Mesenchymal stem cell (in vitro differentiated cells and primary cell): ENCODE measurements around the gene PPP6R1.
"Not testable (repeated sequence)": the region's sequence is repeated elsewhere in the genome, so short reads cannot be mapped to it uniquely, and the experiment has no call there.

ENCODE experiments used
- DNase-seq: peaks from one replicate; pipeline ENCODE4 v3.0.0-alpha.2; 2013
- H2AFZ ChIP-seq: one replicate; pipeline ENCODE4 v1.6.1; 2013; ENCODE audit warnings: low read depth, mild to moderate bottlenecking, control low read depth, inconsistent platforms, low read length, moderate library complexity
- H2AK5ac ChIP-seq: 2 replicates; pipeline ENCODE4 v1.6.1; 2013; ENCODE audit warnings: low read length, moderate library complexity, mild to moderate bottlenecking, inconsistent platforms; ENCODE audit not compliant: severe bottlenecking
- H2BK120ac ChIP-seq: one replicate; pipeline ENCODE4 v1.6.1; 2013; ENCODE audit warnings: low read depth, mild to moderate bottlenecking, inconsistent platforms, low read length, moderate library complexity
- H2BK12ac ChIP-seq, 2 experiments: one replicate each; pipeline ENCODE4 v1.6.1; 2013; ENCODE audit warnings: inconsistent platforms in 2 of 2, low read length in 2 of 2, mild to moderate bottlenecking in 2 of 2, moderate library complexity in 2 of 2, control low read depth in 1 of 2
- H2BK15ac ChIP-seq: one replicate; pipeline ENCODE4 v1.6.1; 2013; ENCODE audit warnings: mild to moderate bottlenecking, low read depth, inconsistent platforms; ENCODE audit not compliant: poor library complexity, severe bottlenecking
- H2BK5ac ChIP-seq: 2 replicates; pipeline ENCODE4 v1.6.1; 2013; ENCODE audit warnings: low read depth, mild to moderate bottlenecking, low read length, control low read depth, inconsistent platforms; ENCODE audit not compliant: poor library complexity, severe bottlenecking
- H3K14ac ChIP-seq, 2 experiments: one replicate each; pipeline ENCODE4 v1.6.1; 2013; ENCODE audit warnings: inconsistent platforms in 2 of 2, low read length in 2 of 2, control low read depth in 1 of 2, mild to moderate bottlenecking in 1 of 2, moderate library complexity in 1 of 2
- H3K18ac ChIP-seq, 2 experiments: one replicate each; pipeline ENCODE4 v1.6.1; 2013; ENCODE audit warnings: inconsistent platforms in 2 of 2, low read length in 2 of 2, control low read depth in 1 of 2, low read depth in 1 of 2, mild to moderate bottlenecking in 1 of 2
- H3K23ac ChIP-seq, 2 experiments: one replicate each; pipeline ENCODE4 v1.6.1; 2013; ENCODE audit warnings: inconsistent platforms in 2 of 2, low read length in 2 of 2, mild to moderate bottlenecking in 2 of 2, moderate library complexity in 2 of 2, control low read depth in 1 of 2
- H3K27ac ChIP-seq: 2 replicates; pipeline ENCODE4 v1.5.1; 2013; ENCODE audit warnings: mild to moderate bottlenecking, moderate library complexity, low read length, control low read depth, inconsistent platforms; ENCODE audit not compliant: poor library complexity, severe bottlenecking
- H3K27me3 ChIP-seq, 2 experiments: 2 replicates each; pipeline versions ENCODE4 v1.6.1 to v1.7.0; 2013; ENCODE audit warnings: low read length in 2 of 2, mild to moderate bottlenecking in 2 of 2, moderate library complexity in 2 of 2, control low read depth in 1 of 2, inconsistent platforms in 1 of 2; ENCODE audit not compliant: control insufficient read depth in 1 of 2, insufficient read depth in 1 of 2
- H3K36me3 ChIP-seq, 2 experiments: 2 replicates each; pipeline versions ENCODE4 v1.6.1 to v1.7.0; 2013; ENCODE audit warnings: low read length in 2 of 2, control low read depth in 1 of 2, inconsistent platforms in 1 of 2, low read depth in 1 of 2, mild to moderate bottlenecking in 1 of 2; ENCODE audit not compliant: insufficient read depth in 2 of 2, control insufficient read depth in 1 of 2
- H3K4ac ChIP-seq, 2 experiments: one replicate each; pipeline ENCODE4 v1.6.1; 2013; ENCODE audit warnings: inconsistent platforms in 2 of 2, low read length in 2 of 2, mild to moderate bottlenecking in 2 of 2, moderate library complexity in 2 of 2, control low read depth in 1 of 2, low read depth in 1 of 2
- H3K4me1 ChIP-seq: 2 replicates; pipeline ENCODE4 v1.6.1; 2013; ENCODE audit warnings: low read depth, low read length, control low read depth; ENCODE audit not compliant: control insufficient read depth, insufficient read depth
- H3K4me2 ChIP-seq: 2 replicates; pipeline ENCODE4 v1.6.1; 2013; ENCODE audit warnings: low read length, mild to moderate bottlenecking, inconsistent platforms; ENCODE audit not compliant: poor library complexity, severe bottlenecking
- H3K4me3 ChIP-seq, 2 experiments: 2 replicates each; pipeline versions ENCODE4 v1.5.1 to v1.7.0; 2013; ENCODE audit warnings: low read length in 2 of 2, mild to moderate bottlenecking in 2 of 2, control low read depth in 1 of 2, low read depth in 1 of 2; ENCODE audit not compliant: insufficient read depth in 1 of 2
- H3K79me1 ChIP-seq: replicated peaks from 2 replicates; pipeline ENCODE4 v1.6.1; 2013; ENCODE audit warnings: mild to moderate bottlenecking, control low read depth, low read length, inconsistent platforms; ENCODE audit not compliant: poor library complexity, severe bottlenecking
- H3K9ac ChIP-seq: 2 replicates; pipeline ENCODE4 v1.7.0; 2013; ENCODE audit warnings: mild to moderate bottlenecking, low read length, moderate library complexity
- H3K9me3 ChIP-seq: 2 replicates; pipeline ENCODE4 v1.7.0; 2013; ENCODE audit warnings: mild to moderate bottlenecking, low read length; ENCODE audit not compliant: control insufficient read depth
- H4K8ac ChIP-seq: one replicate; pipeline ENCODE4 v1.6.1; 2013; ENCODE audit warnings: inconsistent platforms, mild to moderate bottlenecking, low read length, moderate library complexity
- H4K91ac ChIP-seq: one replicate; pipeline ENCODE4 v1.6.1; 2013; ENCODE audit warnings: mild to moderate bottlenecking, low read length, inconsistent platforms
- WGBS: methylation state at CpG from one replicate; pipeline ENCODE4 v1.1.7; 2013; ENCODE audit warnings: mixed read lengths; 5-methylcytosine and 5-hydroxymethylcytosine counted together

The PPP6R1 gene

DNA sequence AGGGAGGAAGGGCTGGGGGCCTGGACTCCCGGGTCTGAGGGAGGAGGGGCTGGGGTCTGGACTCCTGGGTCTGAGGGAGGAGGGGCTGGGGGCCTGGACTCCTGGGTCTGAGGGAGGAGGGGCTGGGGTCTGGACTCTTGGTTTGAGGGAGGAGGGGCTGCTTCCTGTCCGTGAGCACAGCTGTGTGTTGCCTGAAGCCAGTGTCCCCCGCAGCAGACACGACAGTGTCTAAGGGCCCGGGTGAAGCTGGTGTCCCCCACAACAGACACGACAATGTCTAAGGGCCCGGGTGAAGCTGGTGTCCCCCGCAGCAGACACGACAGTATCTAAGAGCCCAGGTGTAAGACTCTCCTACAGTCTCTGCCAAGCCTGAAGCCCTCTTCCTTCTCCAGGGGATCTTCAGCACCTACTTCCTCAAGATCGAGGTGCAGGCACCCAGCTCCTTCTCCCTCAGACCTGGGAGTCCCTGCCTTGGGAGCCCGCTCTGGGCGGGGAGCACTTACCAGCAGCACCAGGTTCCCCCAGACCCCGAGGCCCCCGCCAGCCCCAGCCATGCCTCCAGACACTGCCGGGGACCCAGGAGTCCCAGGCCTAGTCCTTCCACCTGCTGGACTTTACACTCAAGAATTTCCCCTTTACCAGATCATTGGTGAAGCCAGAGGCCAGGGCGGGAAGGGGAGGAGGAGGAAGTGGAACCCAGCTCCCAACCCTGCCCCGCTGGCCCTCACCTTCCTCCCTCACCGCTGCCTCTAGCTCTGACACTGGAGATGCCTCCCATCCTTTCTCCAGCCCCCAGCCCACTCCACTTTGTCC is 49.7 kb downstream of the PPP6R1 start, which contains the start of gene PTPRH:
PTPRH (minus strand) TSS at position 622 of the 813 bp plus-strand sequence; CDS start at position 554, 68 bp downstream.
- H2AFZ ChIP-seq, result no peak within 1 kb of the TSS
- H2BK12ac ChIP-seq, result peak within 1 kb of the TSS in 1 of 2 experiments; percentile 23
- H3K23ac ChIP-seq, result no peak within 1 kb of the TSS
- no peak within 1 kb of the TSS for H3K4me2 ChIP-seq
- H3K27ac ChIP-seq, result no peak within 1 kb of the TSS
- DNase-seq, result no peak
- H2BK5ac ChIP-seq, result no peak within 1 kb of the TSS
- peak within 1 kb of the TSS in 1 of 2 experiments; percentile 21 for H3K18ac ChIP-seq
- H3K4me1 ChIP-seq, result peaks cover 25% of the 10 kb centered on the region
- no peak within 1 kb of the TSS for H3K14ac ChIP-seq
- no peak within 1 kb of the TSS for H3K4ac ChIP-seq
- H3K27me3 ChIP-seq, result peaks cover 0 to 7% of the 10 kb centered on the region in 2 experiments
- H2BK15ac ChIP-seq, result peak within 1 kb of the TSS; percentile 96
- no peak within 1 kb of the TSS for H3K9ac ChIP-seq
- peaks cover 7% of the 10 kb centered on the region for H3K9me3 ChIP-seq
- H2BK120ac ChIP-seq, result no peak within 1 kb of the TSS
- H3K79me1 ChIP-seq, result no peaks in the 10 kb centered on the region
- H4K91ac ChIP-seq, result no peak within 1 kb of the TSS
- no peak within 1 kb of the TSS for H3K4me3 ChIP-seq
- H4K8ac ChIP-seq, result no peak within 1 kb of the TSS
- 65% methylated on average over 12 of the region's 18 CpGs for WGBS
- H3K36me3 ChIP-seq, result peaks cover 0 to 9% of the 10 kb centered on the region in 2 experiments
- H2AK5ac ChIP-seq, result no peak within 1 kb of the TSS

DNA sequence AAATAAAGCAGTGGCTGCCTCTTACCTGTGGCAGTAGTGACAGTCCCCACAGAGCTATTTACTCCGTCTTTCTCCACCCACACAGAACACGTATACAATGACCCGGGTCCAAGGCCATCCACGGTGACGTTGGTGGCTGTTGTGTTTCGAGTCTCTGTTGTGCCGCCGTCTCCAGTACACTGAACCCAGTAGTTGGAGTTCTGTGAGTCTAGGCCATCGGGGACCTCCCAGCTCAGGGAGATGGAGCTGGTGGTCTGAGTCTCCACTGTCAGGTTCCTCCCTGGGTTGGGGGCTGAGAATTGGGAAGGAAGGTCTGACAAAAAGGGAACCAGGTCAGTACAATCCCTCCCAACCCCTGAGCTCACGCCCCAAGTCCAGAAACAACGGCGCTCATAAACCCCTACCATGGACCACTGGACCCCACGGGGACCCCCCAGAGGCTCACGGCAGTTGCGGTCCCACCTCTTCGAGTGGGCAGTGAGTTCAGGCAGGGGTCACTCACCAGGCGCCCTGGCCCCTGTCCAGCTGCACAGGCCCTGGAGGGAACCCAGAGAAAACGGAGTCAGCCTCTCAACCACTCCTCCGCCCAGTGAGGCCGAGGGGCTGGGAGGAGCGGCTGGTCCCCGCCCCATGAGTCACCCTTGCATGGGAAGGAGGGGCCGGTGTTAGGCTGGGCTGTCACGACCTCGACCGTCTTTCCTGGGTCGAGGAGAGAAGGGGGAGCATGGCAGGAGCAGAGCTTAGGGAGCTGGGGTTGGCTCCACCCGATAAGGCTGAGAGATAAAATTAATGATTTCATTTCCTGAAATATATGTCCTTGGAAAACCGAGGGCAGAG is 51.9 kb downstream of the PPP6R1 start:
- Histone ChIP-seq H2BK5ac (no peak overlapping the region), H3K27me3 (peaks cover 0 to 7% of the 10 kb centered on the region in 2 experiments), H3K4ac (no peak overlapping the region), H3K79me1 (no peaks in the 10 kb centered on the region), H3K27ac (no peak overlapping the region), H3K18ac (peak overlapping the region in 1 of 2 experiments; percentile 54), H3K9ac (peak overlapping the region; percentile 85), H4K91ac (no peak overlapping the region), H2BK120ac (peak overlapping the region; percentile 85), H3K14ac (no peak overlapping the region), H3K9me3 (no peaks in the 10 kb centered on the region), H3K4me1 (peaks cover 25% of the 10 kb centered on the region), H3K4me3 (peak overlapping the region in 1 of 2 experiments; percentile 81), H4K8ac (peak overlapping the region; percentile 62), H2AK5ac (no peak overlapping the region), H3K36me3 (peaks cover 0 to 19% of the 10 kb centered on the region in 2 experiments), H2BK12ac (peak overlapping the region in 1 of 2 experiments; percentile 15), H3K4me2 (peak overlapping the region; percentile 70), H3K23ac (no peak overlapping the region), H2BK15ac (peak overlapping the region; percentile 90), H2AFZ (no peak overlapping the region)
- 35% methylated on average over 29 of the region's 29 CpGs for WGBS
- DNase-seq, result peak; percentile 90

DNA sequence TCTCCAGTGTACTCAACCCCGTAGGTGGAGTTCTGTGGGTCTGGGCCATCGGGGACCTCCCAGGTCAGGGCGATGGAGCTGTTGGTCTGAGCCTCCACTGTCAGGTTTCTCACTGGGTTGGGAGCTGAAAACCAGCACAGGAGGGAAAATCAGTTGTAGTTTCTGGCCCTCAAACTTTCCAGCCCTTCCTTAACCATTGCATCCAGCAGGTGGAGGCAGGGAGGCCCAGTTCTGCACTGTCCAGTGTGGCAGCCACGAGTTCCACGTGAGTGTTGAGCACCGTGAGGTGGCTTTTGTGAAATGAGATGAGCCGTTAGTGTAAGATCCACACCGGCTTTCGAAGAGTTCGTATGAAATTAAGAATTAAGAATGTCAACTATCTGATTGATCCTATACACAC is 56.6 kb downstream of the PPP6R1 start:
- peak; percentile 14 for DNase-seq
- H3K4me3 ChIP-seq, H3K4ac ChIP-seq, H3K27me3 ChIP-seq, H2AK5ac ChIP-seq, H2BK5ac ChIP-seq, H2AFZ ChIP-seq, H4K91ac ChIP-seq, H3K18ac ChIP-seq, H3K79me1 ChIP-seq, H3K4me1 ChIP-seq, H3K9ac ChIP-seq, H4K8ac ChIP-seq, H2BK12ac ChIP-seq, H2BK120ac ChIP-seq, H3K14ac ChIP-seq, H2BK15ac ChIP-seq, H3K23ac ChIP-seq, H3K4me2 ChIP-seq, H3K9me3 ChIP-seq, H3K27ac ChIP-seq: not testable (repeated sequence)
- 72% methylated on average over 3 of the region's 10 CpGs for WGBS
- peaks cover 0 to 49% of the 10 kb centered on the region in 2 experiments for H3K36me3 ChIP-seq
